ENCODE data around the gene TAGLN.

DNA sequence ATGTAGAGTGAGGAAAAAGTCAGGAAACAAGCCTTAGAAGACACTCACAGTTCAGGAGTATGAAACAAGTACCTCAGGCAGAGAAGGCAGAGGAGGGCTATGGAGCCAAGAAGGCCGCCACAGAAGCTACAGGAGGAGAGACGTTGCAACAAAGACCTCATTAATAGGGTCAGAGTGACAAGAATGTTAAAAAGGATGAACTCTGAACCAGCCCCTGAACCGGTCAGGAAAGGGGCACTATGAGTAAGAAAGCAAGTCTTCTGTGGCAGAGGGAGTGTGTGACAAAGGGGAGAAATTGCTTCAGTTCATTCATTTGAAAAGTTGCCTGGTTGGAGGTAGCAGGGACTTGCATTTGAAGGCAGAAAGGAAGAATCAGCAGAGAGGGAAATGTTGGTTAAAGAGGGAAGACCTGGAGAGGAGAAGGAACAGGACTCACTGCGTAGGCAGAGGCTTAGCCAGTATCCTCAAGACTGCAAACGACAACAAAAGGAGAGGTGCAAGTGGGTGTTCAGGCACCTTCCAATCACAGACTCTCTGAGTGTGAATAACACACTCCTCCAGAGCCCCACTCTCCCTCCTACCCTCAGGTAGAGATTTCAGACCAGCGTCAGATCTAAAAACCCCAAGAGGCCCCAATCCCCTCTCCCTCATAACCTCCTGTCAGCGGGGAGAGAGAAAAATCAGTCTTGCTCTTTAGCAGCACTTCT is 15.4 kb downstream of the TAGLN start:
- TF ChIP-seq, protein P1, sequence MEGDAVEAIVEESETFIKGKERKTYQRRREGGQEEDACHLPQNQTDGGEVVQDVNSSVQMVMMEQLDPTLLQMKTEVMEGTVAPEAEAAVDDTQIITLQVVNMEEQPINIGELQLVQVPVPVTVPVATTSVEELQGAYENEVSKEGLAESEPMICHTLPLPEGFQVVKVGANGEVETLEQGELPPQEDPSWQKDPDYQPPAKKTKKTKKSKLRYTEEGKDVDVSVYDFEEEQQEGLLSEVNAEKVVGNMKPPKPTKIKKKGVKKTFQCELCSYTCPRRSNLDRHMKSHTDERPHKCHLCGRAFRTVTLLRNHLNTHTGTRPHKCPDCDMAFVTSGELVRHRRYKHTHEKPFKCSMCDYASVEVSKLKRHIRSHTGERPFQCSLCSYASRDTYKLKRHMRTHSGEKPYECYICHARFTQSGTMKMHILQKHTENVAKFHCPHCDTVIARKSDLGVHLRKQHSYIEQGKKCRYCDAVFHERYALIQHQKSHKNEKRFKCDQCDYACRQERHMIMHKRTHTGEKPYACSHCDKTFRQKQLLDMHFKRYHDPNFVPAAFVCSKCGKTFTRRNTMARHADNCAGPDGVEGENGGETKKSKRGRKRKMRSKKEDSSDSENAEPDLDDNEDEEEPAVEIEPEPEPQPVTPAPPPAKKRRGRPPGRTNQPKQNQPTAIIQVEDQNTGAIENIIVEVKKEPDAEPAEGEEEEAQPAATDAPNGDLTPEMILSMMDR (IDR thresholded peaks at IDR 0.05) = no peak
- no peak for TF ChIP-seq POLR2A (IDR thresholded peaks at IDR 0.05)

Data from uterus (tissue), 2 donors.